Adrenal gland (tissue), 12 donors: ENCODE measurements around the gene KRT6B. TPM values are rescaled to one million over a fixed set of nuclear protein-coding genes. Genes with fewer than 3 reads are reported as not detected.

Experiments
- DNase-seq, 7 donors: peaks; one replicate each; pipeline ENCODE4 v3.0.0-alpha.2; 2019 to 2020
- H3K27ac ChIP-seq, 5 donors: fragments of 200-600 bp; sonication (generic) in 4 of 5; 1 replicate in 3 of 5; 2 replicates in 2 of 5; pipeline versions ENCODE4 v1.5.1 to v1.8.0; 2016 to 2020; ENCODE audit warnings: mild to moderate bottlenecking in 1 of 5
- H3K27me3 ChIP-seq: fragments of 200-600 bp; 2 replicates; pipeline ENCODE4 v1.8.0; 2021
- H3K36me3 ChIP-seq, 2 donors: fragments of 200-600 bp; replicated peaks in 1 of 2; 1 replicate in 1 of 2; 2 replicates in 1 of 2; pipeline versions ENCODE4 v1.5.1 to v1.8.0; 2018 to 2022
- H3K4me1 ChIP-seq, 2 donors: fragments of 200-600 bp; replicated peaks in 1 of 2; 1 replicate in 1 of 2; 2 replicates in 1 of 2; pipeline versions ENCODE4 v1.5.1 to v1.8.0; 2018 to 2021
- H3K4me3 ChIP-seq, 4 donors: fragments of 200-600 bp; sonication (generic) in 3 of 4; one replicate each; pipeline ENCODE4 v1.5.1; 2016 to 2018
- H3K9me3 ChIP-seq, 3 donors: fragments of 200-600 bp; sonication (generic) in 1 of 3; replicated peaks in 1 of 3; 1 replicate in 2 of 3; 2 replicates in 1 of 3; pipeline versions ENCODE4 v1.5.1 to v1.8.0; 2016 to 2021
- POLR2A ChIP-seq, 2 donors: fragments of 450-650 bp; IDR thresholded peaks; one replicate each; pipeline ENCODE4 v1.6.1; 2017; ENCODE audit warnings: antibody characterized with exemption in 2 of 2, mild to moderate bottlenecking in 2 of 2, moderate library complexity in 1 of 2
- WGBS, 4 donors: extraction: QIAGEN DNeasy Blood & Tissue Kit in 2 of 4; methylation state at CpG; one replicate each; pipeline versions ENCODE4 v1.1.5 to v1.1.7; 2013 to 2017; 5-methylcytosine and 5-hydroxymethylcytosine counted together
- intact Hi-C, 2 donors: fragments of 100-400 bp; cut with DNase I; formaldehyde crosslinking; loops; one replicate each; pipeline versions ENCODE4 v1.14.1 to v1.15.0; 2022 to 2023
- polyA plus RNA-seq, 3 donors: library from polyadenylated mRNA; stranded (reverse); fragments of 200-250 nt in 2 of 3; fragments of 350-450 nt in 1 of 3; fragmentation: Illumina TruSeq in 1 of 3; extraction: RNeasy Lipid Tissue Mini Kit (QIAGEN cat#74804) in 1 of 3; gene quantifications; one replicate each; pipeline ENCODE4 v1.2.3, GENCODE V29; 2013 to 2014
- total RNA-seq, 9 donors: library from RNA; depleted of rRNA in 4 of 9; stranded (reverse); fragments of >200 nt in 4 of 9; fragments of 120-200 nt in 1 of 9; fragmentation: NEBNext Ultra II Directional in 1 of 9; extraction: Animal tissue kit (Norgen Biotek cat#: 25700) in 1 of 9; gene quantifications; one replicate each; pipeline versions ENCODE4 v1.1.0 to v1.2.4, GENCODE V29; 2013 to 2023
- TF ChIP-seq, protein P1 (sequence below), 6 experiments: fragments of 450-650 bp in 4 of 6; fragments of 200-600 bp in 2 of 6; sonication (generic) in 1 of 6; IDR thresholded peaks; 1 replicate in 5 of 6; 2 replicates in 1 of 6; pipeline versions ENCODE4 v1.5.1 to v1.8.0; 2016 to 2021; ENCODE audit warnings: antibody characterized with exemption in 6 of 6, mild to moderate bottlenecking in 2 of 6, moderate library complexity in 1 of 6
- donor health status: healthy with polysubstance abuse.
- donor health status: Bipolar disorder and iron deficiency.
- donor health status: DM: yes; HTN: yes; CAD: no.
- donor health status: DM: no; HTN: no; CAD: no.
- donor health status: DM: no; HTN: no; CAD: no.
- donor health status: DM: yes; HTN: yes; CAD: no.

Gene KRT6B
- total and polyA plus RNA-seq, 12 donors: 0.20 to 0.25 TPM; not detected in 10

DNA sequence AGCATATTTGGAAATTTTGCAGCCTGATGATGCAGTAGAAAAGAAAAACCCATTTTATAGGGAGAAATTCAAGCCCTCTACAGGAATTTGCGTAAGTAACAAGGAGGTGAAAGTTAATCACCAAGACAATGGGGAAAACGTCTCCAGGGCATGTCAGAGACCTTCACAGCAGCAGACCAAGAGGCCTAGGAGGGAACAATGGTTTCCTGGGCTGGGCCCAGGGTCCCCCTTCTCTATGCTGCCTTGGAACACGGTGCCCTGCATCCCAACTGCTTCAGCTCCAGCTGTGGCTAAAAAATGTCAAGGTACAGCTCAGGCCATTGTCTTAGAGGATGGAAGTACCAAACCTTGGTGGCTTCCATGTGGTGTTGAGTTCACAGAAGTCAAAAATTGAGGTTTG is 28.1 kb upstream of the KRT6B start:
- Histone ChIP-seq H3K27ac (no peak overlapping the region), H3K27me3 (no peaks in the 10 kb centered on the region), H3K4me1 (no peaks in the 10 kb centered on the region), H3K4me3 (no peak overlapping the region), H3K36me3 (no peaks in the 10 kb centered on the region), H3K9me3 (no peaks in the 10 kb centered on the region)
- TF ChIP-seq, protein P1, sequence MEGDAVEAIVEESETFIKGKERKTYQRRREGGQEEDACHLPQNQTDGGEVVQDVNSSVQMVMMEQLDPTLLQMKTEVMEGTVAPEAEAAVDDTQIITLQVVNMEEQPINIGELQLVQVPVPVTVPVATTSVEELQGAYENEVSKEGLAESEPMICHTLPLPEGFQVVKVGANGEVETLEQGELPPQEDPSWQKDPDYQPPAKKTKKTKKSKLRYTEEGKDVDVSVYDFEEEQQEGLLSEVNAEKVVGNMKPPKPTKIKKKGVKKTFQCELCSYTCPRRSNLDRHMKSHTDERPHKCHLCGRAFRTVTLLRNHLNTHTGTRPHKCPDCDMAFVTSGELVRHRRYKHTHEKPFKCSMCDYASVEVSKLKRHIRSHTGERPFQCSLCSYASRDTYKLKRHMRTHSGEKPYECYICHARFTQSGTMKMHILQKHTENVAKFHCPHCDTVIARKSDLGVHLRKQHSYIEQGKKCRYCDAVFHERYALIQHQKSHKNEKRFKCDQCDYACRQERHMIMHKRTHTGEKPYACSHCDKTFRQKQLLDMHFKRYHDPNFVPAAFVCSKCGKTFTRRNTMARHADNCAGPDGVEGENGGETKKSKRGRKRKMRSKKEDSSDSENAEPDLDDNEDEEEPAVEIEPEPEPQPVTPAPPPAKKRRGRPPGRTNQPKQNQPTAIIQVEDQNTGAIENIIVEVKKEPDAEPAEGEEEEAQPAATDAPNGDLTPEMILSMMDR (IDR thresholded peaks at IDR 0.05): no peak
- no peak for TF ChIP-seq POLR2A (IDR thresholded peaks at IDR 0.05)
- no peak for DNase-seq
- intact Hi-C loops: no loop called here
- WGBS, 4 donors: 52 to 55% (median 54%) methylated on average over 3 of the region's 3 CpGs

DNA sequence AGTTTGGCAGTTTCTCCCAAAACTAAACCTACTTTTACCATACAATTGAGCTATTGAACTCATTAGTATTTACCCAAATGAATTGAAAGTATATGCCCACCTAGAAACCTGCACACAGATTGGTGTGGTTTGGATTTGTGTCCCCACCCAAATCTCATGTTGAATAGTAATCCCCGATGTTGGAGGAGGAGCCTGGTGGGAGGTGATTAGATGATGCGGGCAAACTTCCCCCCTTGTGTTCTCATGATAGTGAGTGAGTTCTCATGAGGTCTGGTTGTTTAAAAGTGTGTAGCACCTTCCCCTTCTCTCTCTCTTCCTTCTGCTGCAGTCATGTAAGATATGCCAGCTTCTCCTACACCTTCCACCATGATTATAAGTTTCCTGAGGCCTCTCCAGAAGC is 25.7 kb upstream of the KRT6B start:
- Histone ChIP-seq H3K27me3 (no peaks in the 10 kb centered on the region), H3K27ac (no peak overlapping the region), H3K4me3 (no peak overlapping the region), H3K4me1 (no peaks in the 10 kb centered on the region), H3K36me3 (no peaks in the 10 kb centered on the region), H3K9me3 (no peaks in the 10 kb centered on the region)
- TF ChIP-seq, protein P1 (IDR thresholded peaks at IDR 0.05): no peak
- no peak for TF ChIP-seq POLR2A (IDR thresholded peaks at IDR 0.05)
- WGBS, 4 donors: 46 to 90% (median 69%) methylated on average over 2 of the region's 2 CpGs
- no peak for DNase-seq
- intact Hi-C loops: no loop called here

DNA sequence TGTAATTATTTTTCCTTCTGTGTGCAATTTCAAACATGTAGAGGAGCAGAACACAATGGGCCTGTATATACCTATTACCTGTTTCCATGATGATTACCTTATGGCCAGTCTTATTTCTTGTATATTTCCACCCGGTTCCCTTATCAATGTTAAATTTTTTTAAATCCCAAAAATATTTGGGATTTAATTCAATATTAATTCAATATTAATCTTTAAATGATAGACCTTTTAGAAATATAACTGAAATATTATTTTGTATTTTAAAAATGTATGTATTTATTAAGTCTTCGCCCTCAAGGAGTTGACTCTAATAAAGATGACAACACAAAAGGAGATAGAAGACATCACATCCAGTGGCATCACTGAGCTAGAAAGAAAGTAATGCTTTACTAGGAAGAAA is 22.3 kb upstream of the KRT6B start:
- TF ChIP-seq, protein P1 (IDR thresholded peaks at IDR 0.05): no peak
- no peak for TF ChIP-seq POLR2A (IDR thresholded peaks at IDR 0.05)
- Histone ChIP-seq H3K9me3 (no peaks in the 10 kb centered on the region), H3K4me1 (no peaks in the 10 kb centered on the region), H3K36me3 (no peaks in the 10 kb centered on the region), H3K27ac (no peak overlapping the region), H3K4me3 (no peak overlapping the region), H3K27me3 (no peaks in the 10 kb centered on the region)
- no peak for DNase-seq
- intact Hi-C loops: no loop called here
- 89 to 93% (median 91%) methylated on average over 2 of the region's 2 CpGs for WGBS, 4 donors

DNA sequence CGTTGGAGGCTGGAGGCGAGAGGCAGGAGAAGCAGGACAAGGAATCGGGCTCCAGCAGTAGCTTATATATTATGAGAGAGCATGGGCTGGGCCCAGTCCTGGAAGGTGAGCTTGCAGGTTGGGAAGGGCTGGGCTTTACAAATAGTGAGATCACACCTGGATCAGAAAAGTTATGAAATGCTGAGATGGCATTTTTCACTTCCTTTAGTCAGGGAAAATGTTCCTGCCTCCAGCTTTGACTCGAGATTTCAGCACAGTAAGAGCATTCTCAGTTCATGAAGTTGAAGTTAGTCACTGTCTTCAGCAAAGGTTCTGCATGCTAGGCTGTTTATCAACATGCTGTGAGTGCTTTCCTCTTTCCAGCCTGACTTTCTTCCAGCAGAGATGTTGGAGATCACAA is 21.8 kb upstream of the KRT6B start, which contains the start of gene KRT6C:
Gene KRT6C (minus strand): TSS at position 38 of the 400 bp plus-strand sequence. CDS start 68 bp downstream, outside the sequence.
- H3K4me3 ChIP-seq: no peak within 1 kb of the TSS
- H3K36me3 ChIP-seq: no peaks in the 10 kb centered on the region
- intact Hi-C loops: no loop called here
- H3K27me3 ChIP-seq: no peaks in the 10 kb centered on the region
- TF ChIP-seq, protein P1 (IDR thresholded peaks at IDR 0.05): no peak
- no peak for TF ChIP-seq POLR2A (IDR thresholded peaks at IDR 0.05)
- no peak within 1 kb of the TSS for H3K27ac ChIP-seq
- H3K9me3 ChIP-seq: no peaks in the 10 kb centered on the region
- no peak for DNase-seq
- WGBS, 4 donors: 79 to 87% (median 80%) methylated on average over 4 of the region's 4 CpGs
- H3K4me1 ChIP-seq: no peaks in the 10 kb centered on the region
